GM12878 (cell line): ENCODE results near the gene SERPINB13. TPM values are rescaled to one million over a fixed set of nuclear protein-coding genes. Genes with fewer than 3 reads are reported as not detected.
"Not testable (repeated sequence)": the region's sequence is repeated elsewhere in the genome, so short reads cannot be mapped to it uniquely, and the experiment has no call there.

Source experiments
- ATAC-seq: fragments of 200-7000 bp; cut with Tn5 transposase; 3 replicates; pipeline ENCODE4 v1.9.1; 2020; ENCODE audit warnings: mild to moderate bottlenecking, moderate library complexity
- BruUV-seq: library from RNA; stranded (reverse); fragments of 400-500 nt; replicated peaks from 2 replicates; lab custom pipeline; 2021; lab: Mats Ljungman, UMichigan
- CTCF ChIA-PET: fragments of 300-600 bp; sonication (Branson Sonifier 250); formaldehyde crosslinking; extraction: SDS; loops from one replicate; lab custom pipeline; 2021; ENCODE audit warnings: inconsistent platforms; lab: Yijun Ruan, JAX
- POLR2A ChIA-PET: fragments of 350-600 bp; formaldehyde crosslinking; extraction: SDS; loops from one replicate; lab custom pipeline; 2021; ENCODE audit warnings: inconsistent platforms; lab: Charles Lee
- RAD21 ChIA-PET: fragments of 300-600 bp; sonication (Branson Sonifier 250); formaldehyde crosslinking; loops from one replicate; lab custom pipeline; 2023; ENCODE audit warnings: antibody characterized with exemption; ENCODE audit not compliant: unreplicated experiment; lab: Charles Lee
- SMC1A ChIA-PET: fragments of 300-600 bp; sonication (Branson Sonifier 250); formaldehyde crosslinking; loops from one replicate; lab custom pipeline; 2023; ENCODE audit not compliant: unreplicated experiment, uncharacterized antibody; lab: Charles Lee
- DNase-seq: peaks from one replicate; pipeline ENCODE4 v3.0.0-alpha.2; 2011; ENCODE audit warnings: low read depth, low spot score
- FAIRE-seq: peaks from 3 replicates; lab custom pipeline; 2011; peaks lifted over from hg19 to GRCh38; lab: Jason Lieb, UNC
- H2AFZ ChIP-seq: 2 replicates; pipeline ENCODE4 v1.6.0; 2011; ENCODE audit warnings: low read depth, low read length, control low read depth; ENCODE audit not compliant: control insufficient read depth
- H3K27ac ChIP-seq: 2 replicates; pipeline ENCODE4 v1.5.1; 2011; ENCODE audit warnings: control low read depth; ENCODE audit not compliant: control insufficient read depth, insufficient read depth
- H3K27me3 ChIP-seq, 2 experiments: replicated peaks in 1 of 2; 2 replicates each; pipeline versions ENCODE4 v1.6.0 to v1.6.1; 2011; ENCODE audit warnings: low read length in 1 of 2; ENCODE audit not compliant: control insufficient read depth in 2 of 2, insufficient read depth in 2 of 2
- H3K36me3 ChIP-seq, 2 experiments: 2 replicates each; pipeline ENCODE4 v1.5.1; 2011; ENCODE audit warnings: low read length in 1 of 2; ENCODE audit not compliant: control insufficient read depth in 2 of 2, insufficient read depth in 2 of 2
- H3K4me1 ChIP-seq: 2 replicates; pipeline ENCODE4 v1.6.1; 2011; ENCODE audit warnings: mild to moderate bottlenecking, low read length, moderate library complexity, mixed read lengths; ENCODE audit not compliant: control insufficient read depth, insufficient read depth
- H3K4me2 ChIP-seq: 2 replicates; pipeline ENCODE4 v1.6.0; 2011; ENCODE audit warnings: control low read depth; ENCODE audit not compliant: control insufficient read depth, insufficient read depth
- H3K4me3 ChIP-seq: fragments of 200-600 bp; sonication (generic); 2 replicates; pipeline ENCODE4 v1.5.1; 2016
- H3K79me2 ChIP-seq: 2 replicates; pipeline ENCODE4 v1.6.0; 2011; ENCODE audit warnings: low read length; ENCODE audit not compliant: control insufficient read depth, insufficient read depth
- H3K9ac ChIP-seq: 2 replicates; pipeline ENCODE4 v1.8.0; 2011; ENCODE audit warnings: low read length, control low read depth, mixed read lengths; ENCODE audit not compliant: control insufficient read depth, insufficient read depth
- H3K9me3 ChIP-seq: replicated peaks from 3 replicates; pipeline ENCODE4 v1.5.1; 2011; ENCODE audit warnings: mild to moderate bottlenecking, low read length; ENCODE audit not compliant: control insufficient read depth, insufficient read depth
- H4K20me1 ChIP-seq: 2 replicates; pipeline ENCODE4 v1.6.0; 2011; ENCODE audit not compliant: control insufficient read depth, insufficient read depth
- whole genome bisulfite sequencing: methylation state at CpG from one replicate; pipeline ENCODE4 v1.1.6; 2016; ENCODE audit warnings: low lambda C conversion rate; ENCODE audit not compliant: insufficient replicate concordance, insufficient coverage; ENCODE audit errors: missing lambda C conversion rate; 5-methylcytosine and 5-hydroxymethylcytosine counted together
- in situ Hi-C: fragments of 300-500 bp; cut with MboI; formaldehyde crosslinking; loops from 9 replicates; pipeline ENCODE4 v1.14.3; 2018; ENCODE audit warnings: mixed read lengths
- intact Hi-C: fragments of 100-400 bp; cut with micrococcal nuclease; formaldehyde crosslinking; loops from one replicate; pipeline ENCODE4 v1.14.2; 2022; ENCODE audit not compliant: unreplicated experiment
- polyA plus RNA-seq, 11 experiments: library from polyadenylated mRNA; depleted of rRNA in 4 of 11; unstranded in 6 of 11; stranded (reverse) in 5 of 11; fragments of >200 nt; fragmentation: Nextera tagmentation in 4 of 11; fragmentation: Illumina TruSeq in 1 of 11; extraction: Ambion mirVana in 4 of 11; extraction: Trizol in 1 of 11; gene quantifications; 1 replicate in 1 of 11; 2 replicates in 10 of 11; pipeline versions ENCODE4 v1.2.1 to v1.2.3, GENCODE V29; 2011 to 2016; ENCODE audit warnings: inconsistent platforms in 2 of 11, missing spikeins in 2 of 11, low read depth in 1 of 11
- total RNA-seq, 4 experiments: library from RNA; depleted of rRNA in 3 of 4; stranded (reverse); fragments of >200 nt in 3 of 4; fragmentation: Illumina TruSeq in 1 of 4; extraction: Trizol in 1 of 4; gene quantifications; 2 replicates each; pipeline versions ENCODE4 v1.2.1 to v1.2.3, GENCODE V29; 2013 to 2021

SERPINB13 gene
- total and polyA plus RNA-seq, 10 of the 15 experiments (the other 5 are each of a cell fraction or from before 2014, with no cell fraction given) = not detected

GRCh38 chr18:63644142-63644541 is 57.0 kb downstream of the SERPINB13 start, which contains the start of gene SERPINB4:
Gene SERPINB4 (minus strand): TSS chr18:63644256. CDS start chr18:63643577, 679 bp downstream.
- H3K27ac ChIP-seq, CTCF ChIA-PET, DNase-seq, H4K20me1 ChIP-seq, H3K79me2 ChIP-seq, in situ Hi-C loops, H3K9me3 ChIP-seq, BruUV-seq, ATAC-seq, H3K27me3 ChIP-seq, RAD21 ChIA-PET, POLR2A ChIA-PET, H3K4me1 ChIP-seq, intact Hi-C loops, H3K4me3 ChIP-seq, SMC1A ChIA-PET, H3K9ac ChIP-seq, H2AFZ ChIP-seq, H3K36me3 ChIP-seq, FAIRE-seq, H3K4me2 ChIP-seq: not testable (repeated sequence)
- 0% methylated on average over 1 of the region's 2 CpGs for WGBS

GRCh38 chr18:63644694-63645093 is 57.6 kb downstream of the SERPINB13 start:
- intact Hi-C loops, CTCF ChIA-PET, BruUV-seq, H3K9ac ChIP-seq, H3K4me1 ChIP-seq, H4K20me1 ChIP-seq, in situ Hi-C loops, H3K4me2 ChIP-seq, H3K9me3 ChIP-seq, H3K4me3 ChIP-seq, POLR2A ChIA-PET, ATAC-seq, H3K27ac ChIP-seq, SMC1A ChIA-PET, RAD21 ChIA-PET, H3K27me3 ChIP-seq, DNase-seq, H3K36me3 ChIP-seq, H3K79me2 ChIP-seq, FAIRE-seq, H2AFZ ChIP-seq: not testable (repeated sequence)
- 42% methylated on average over 1 of the region's 1 CpG for WGBS
